Left lung (tissue), 10 donors: ENCODE results near the gene C5AR1. TPM values are rescaled to one million over a fixed set of nuclear protein-coding genes. Genes with fewer than 3 reads are reported as not detected.

Experiments used
- ATAC-seq: fragments of 200-7000 bp; cut with Tn5 transposase; one replicate; pipeline ENCODE4 v1.9.1; 2020; ENCODE audit warnings: moderate library complexity
- DNase-seq, 4 donors: peaks; one replicate each; pipeline ENCODE4 v3.0.0-alpha.2; 2013 to 2020
- H3K27ac ChIP-seq, 2 donors: fragments of 200-600 bp; sonication (generic) in 1 of 2; one replicate each; pipeline versions ENCODE4 v1.5.0 to v1.8.0; 2020 to 2021
- H3K27me3 ChIP-seq, 2 donors: fragments of 200-600 bp; sonication (generic) in 1 of 2; one replicate each; pipeline versions ENCODE4 v1.5.0 to v1.8.0; 2020 to 2021
- H3K36me3 ChIP-seq, 2 donors: fragments of 200-600 bp; sonication (generic) in 1 of 2; one replicate each; pipeline versions ENCODE4 v1.5.0 to v1.8.0; 2020 to 2021
- H3K4me1 ChIP-seq, 2 donors: fragments of 200-600 bp; one replicate each; pipeline ENCODE4 v1.8.0; 2021
- H3K4me3 ChIP-seq, 2 donors: fragments of 200-600 bp; sonication (generic) in 1 of 2; one replicate each; pipeline versions ENCODE4 v1.5.0 to v1.8.0; 2020 to 2021; ENCODE audit warnings: mild to moderate bottlenecking in 1 of 2
- H3K9me3 ChIP-seq, 2 donors: fragments of 200-600 bp; sonication (generic) in 1 of 2; one replicate each; pipeline versions ENCODE4 v1.5.0 to v1.8.0; 2020 to 2021
- CTCF ChIP-seq, 2 donors: fragments of 200-600 bp; sonication (generic) in 1 of 2; IDR thresholded peaks; one replicate each; pipeline versions ENCODE4 v1.5.0 to v1.8.0; 2021; ENCODE audit warnings: antibody characterized with exemption in 2 of 2
- intact Hi-C, 2 donors: fragments of 100-400 bp; cut with DNase I; formaldehyde crosslinking; loops; one replicate each; pipeline versions ENCODE4 v1.11.2 to v1.14.2; 2022
- polyA plus RNA-seq, 6 donors: library from polyadenylated mRNA; unstranded; fragments of 120-200 nt; gene quantifications; one replicate each; pipeline ENCODE4 v1.2.1, GENCODE V29; 2013; ENCODE audit not compliant: insufficient read length in 6 of 6
- total RNA-seq, 2 donors: library from RNA; stranded (reverse); fragmentation: NEBNext Ultra II Directional; extraction: Animal tissue kit (Norgen Biotek cat#: 25700); gene quantifications; one replicate each; pipeline ENCODE4 v1.2.1, GENCODE V29; 2021
- donor health status: DM: no; HTN: yes; CAD: no.
- donor health status: DM: no; HTN: no; CAD: no.

Gene C5AR1
- total and polyA plus RNA-seq, 8 donors: 2.0 to 110 (median 3.5) TPM

- DNase-seq (no peak), ATAC-seq (no peak)
- Histone ChIP-seq H3K4me1 (peaks cover 0 to 51% of the 10 kb centered on the region in 2 donors), H3K9me3 (no peaks in the 10 kb centered on the region), H3K27ac (peak overlapping the region in 1 of 2 donors; percentile 88), H3K27me3 (peaks cover 0 to 21% of the 10 kb centered on the region in 2 donors), H3K4me3 (peak overlapping the region in 1 of 2 donors; percentile 58), H3K36me3 (peaks cover 0 to 19% of the 10 kb centered on the region in 2 donors)
- no peak for TF ChIP-seq CTCF (IDR thresholded peaks at IDR 0.05)
- intact Hi-C loops: no loop called here
Measured at GRCh38 chr19:47309038-47309437, 623 bp upstream of the C5AR1 start.

GRCh38 chr19:47310323-47310722 lies 662 bp downstream of the C5AR1 start:
- TF ChIP-seq CTCF (IDR thresholded peaks at IDR 0.05): no peak
- Histone ChIP-seq H3K4me3 (peak overlapping the region; percentile 7 to 58), H3K9me3 (no peaks in the 10 kb centered on the region), H3K27me3 (peaks cover 0 to 21% of the 10 kb centered on the region in 2 donors), H3K4me1 (peaks cover 0 to 51% of the 10 kb centered on the region in 2 donors), H3K27ac (peak overlapping the region; percentile 71 to 88), H3K36me3 (peaks cover 0 to 19% of the 10 kb centered on the region in 2 donors)
- no peak for DNase-seq
- ATAC-seq: no peak
- intact Hi-C loops: no loop called here

- peak overlapping the region; percentile 7 to 58 for H3K4me3 ChIP-seq
- peak overlapping the region; percentile 71 to 88 for H3K27ac ChIP-seq
- no peaks in the 10 kb centered on the region for H3K9me3 ChIP-seq
- ATAC-seq: peak; percentile 5
- DNase-seq: peak in 2 of 4 donors; percentile 74 to 90
- H3K4me1 ChIP-seq: peaks cover 0 to 52% of the 10 kb centered on the region in 2 donors
- intact Hi-C loops: no loop called here
- TF ChIP-seq CTCF (IDR thresholded peaks at IDR 0.05): no peak
- peaks cover 0 to 19% of the 10 kb centered on the region in 2 donors for H3K36me3 ChIP-seq
- peaks cover 0 to 21% of the 10 kb centered on the region in 2 donors for H3K27me3 ChIP-seq
Measured at GRCh38 chr19:47310819-47311218, 1.2 kb downstream of the C5AR1 start.

GRCh38 chr19:47312366-47313006 lies 2.8 kb downstream of the C5AR1 start:
- peaks cover 0 to 31% of the 10 kb centered on the region in 2 donors for H3K36me3 ChIP-seq
- ATAC-seq: no peak
- peaks cover 0 to 21% of the 10 kb centered on the region in 2 donors for H3K27me3 ChIP-seq
- no peak for DNase-seq
- TF ChIP-seq CTCF (IDR thresholded peaks at IDR 0.05): no peak
- H3K9me3 ChIP-seq: no peaks in the 10 kb centered on the region
- peak overlapping the region; percentile 71 to 88 for H3K27ac ChIP-seq
- peaks cover 0 to 63% of the 10 kb centered on the region in 2 donors for H3K4me1 ChIP-seq
- intact Hi-C loops: no loop called here
- H3K4me3 ChIP-seq: peak overlapping the region in 1 of 2 donors; percentile 58

- H3K4me1 ChIP-seq: peaks cover 0 to 60% of the 10 kb centered on the region in 2 donors
- intact Hi-C loops: no loop called here
- H3K27ac ChIP-seq: peak overlapping the region; percentile 74 to 88
- H3K36me3 ChIP-seq: peaks cover 0 to 37% of the 10 kb centered on the region in 2 donors
- ATAC-seq (peak; percentile 3), DNase-seq (no peak)
- no peaks in the 10 kb centered on the region for H3K9me3 ChIP-seq
- TF ChIP-seq CTCF (IDR thresholded peaks at IDR 0.05): no peak
- H3K4me3 ChIP-seq: peak overlapping the region in 1 of 2 donors; percentile 58
- H3K27me3 ChIP-seq: peaks cover 0 to 21% of the 10 kb centered on the region in 2 donors
Measured at GRCh38 chr19:47313754-47314295, 4.2 kb downstream of the C5AR1 start.
